Endodermal cell (in vitro differentiated cells): ENCODE data around the gene XXYLT1. TPM values are rescaled to one million over a fixed set of nuclear protein-coding genes. Genes with fewer than 3 reads are reported as not detected.

Experiments
- DNase-seq: peaks from one replicate; pipeline ENCODE4 v3.0.0-alpha.2; 2017
- H3K27ac ChIP-seq: 2 replicates; pipeline ENCODE4 v1.5.1; 2013; ENCODE audit warnings: mild to moderate bottlenecking, low read depth, low read length, moderate library complexity
- H3K27me3 ChIP-seq: 2 replicates; pipeline ENCODE4 v1.6.1; 2013; ENCODE audit warnings: mild to moderate bottlenecking, low read length, moderate library complexity; ENCODE audit not compliant: insufficient read depth, control insufficient read depth, poor library complexity, severe bottlenecking
- H3K36me3 ChIP-seq: 2 replicates; pipeline ENCODE4 v1.7.0; 2013; ENCODE audit warnings: mild to moderate bottlenecking, low read length, moderate library complexity; ENCODE audit not compliant: control insufficient read depth, insufficient read depth
- H3K4me1 ChIP-seq: one replicate; pipeline ENCODE4 v1.7.0; 2013; ENCODE audit warnings: low read length; ENCODE audit not compliant: control insufficient read depth, insufficient read depth
- H3K4me3 ChIP-seq: 2 replicates; pipeline ENCODE4 v1.5.1; 2013; ENCODE audit warnings: mild to moderate bottlenecking, low read length, moderate library complexity
- H3K9ac ChIP-seq: 2 replicates; pipeline ENCODE4 v1.6.1; 2013; ENCODE audit warnings: mild to moderate bottlenecking, low read length, moderate library complexity; ENCODE audit not compliant: poor library complexity, severe bottlenecking; ENCODE audit errors: extremely low read depth
- H3K9me3 ChIP-seq: 2 replicates; pipeline ENCODE4 v1.6.1; 2013; ENCODE audit warnings: mild to moderate bottlenecking, low read length, moderate library complexity; ENCODE audit not compliant: control insufficient read depth
- H3K27ac Mint-ChIP-seq: 2 replicates; pipeline ENCODE4 v1.8.0; 2020; ENCODE audit warnings: mixed read lengths
- H3K27me3 Mint-ChIP-seq: 2 replicates; pipeline ENCODE4 v1.8.0; 2021; ENCODE audit warnings: mild to moderate bottlenecking, mixed read lengths; ENCODE audit not compliant: insufficient read depth
- H3K36me3 Mint-ChIP-seq: 2 replicates; pipeline ENCODE4 v1.8.0; 2020; ENCODE audit warnings: low read depth, mixed read lengths
- H3K4me1 Mint-ChIP-seq: 2 replicates; pipeline ENCODE4 v1.8.0; 2020; ENCODE audit warnings: mixed read lengths
- H3K4me3 Mint-ChIP-seq: 2 replicates; pipeline ENCODE4 v1.8.0; 2020; ENCODE audit warnings: mild to moderate bottlenecking, moderate library complexity, mixed read lengths
- H3K9me3 Mint-ChIP-seq: 2 replicates; pipeline ENCODE4 v1.8.0; 2020; ENCODE audit warnings: mild to moderate bottlenecking, mixed read lengths
- CTCF ChIP-seq: fragments of 200-600 bp; sonication (generic); conservative IDR thresholded peaks from 2 replicates; pipeline ENCODE4 v1.5.0; 2021; ENCODE audit warnings: antibody characterized with exemption, mild to moderate bottlenecking
- WGBS, 2 experiments: methylation state at CpG; one replicate each; pipeline versions ENCODE4 v1.1.5 to v1.1.7; 2013; ENCODE audit warnings: missing lambda C conversion rate in 2 of 2, mixed read lengths in 1 of 2; ENCODE audit not compliant: insufficient coverage in 1 of 2, insufficient read length in 1 of 2; 5-methylcytosine and 5-hydroxymethylcytosine counted together
- total RNA-seq, 2 donors: library from RNA; stranded (reverse); fragmentation: NEBNext Ultra II Directional in 1 of 2; extraction: Animal tissue kit (Norgen Biotek cat#: 25700) in 1 of 2; gene quantifications; 2 replicates in 1 of 2; 3 replicates in 1 of 2; pipeline ENCODE4 v1.2.1, GENCODE V29; 2021

Gene XXYLT1
- total RNA-seq, 2 donors from 2014 or later = 35.5 to 38.3 TPM

- Mint-ChIP-seq H3K36me3 (peaks cover 61% of the 10 kb centered on the region), H3K4me3 (no peak overlapping the region), H3K9me3 (no peaks in the 10 kb centered on the region), H3K27me3 (no peaks in the 10 kb centered on the region), H3K4me1 (peaks cover 15% of the 10 kb centered on the region), H3K27ac (no peak overlapping the region)
- 89 to 96% methylated on average over 13 to 16 of the region's 16 CpGs for WGBS, 2 experiments
- H3K9me3 ChIP-seq = peaks cover 5% of the 10 kb centered on the region
- peaks cover 11% of the 10 kb centered on the region for H3K36me3 ChIP-seq
- TF ChIP-seq CTCF = no peak
- no peak overlapping the region for H3K27ac ChIP-seq
- no peak overlapping the region for H3K4me3 ChIP-seq
- peak; percentile 14 for DNase-seq
- no peak overlapping the region for H3K9ac ChIP-seq
- no peaks in the 10 kb centered on the region for H3K27me3 ChIP-seq
- no peaks in the 10 kb centered on the region for H3K4me1 ChIP-seq
Observed at GRCh38 chr3:195245531-195245951, 25.4 kb downstream of the XXYLT1 start.

GRCh38 chr3:195241592-195242355, 29.2 kb downstream of the XXYLT1 start:
- TF ChIP-seq CTCF = no peak
- H3K36me3 ChIP-seq = peaks cover 17% of the 10 kb centered on the region
- no peak overlapping the region for H3K9ac ChIP-seq
- no peaks in the 10 kb centered on the region for H3K27me3 Mint-ChIP-seq
- WGBS, 2 experiments = 89 to 92% methylated on average over 8 to 12 of the region's 12 CpGs
- H3K27ac ChIP-seq = no peak overlapping the region
- H3K4me1 Mint-ChIP-seq = peaks cover 15% of the 10 kb centered on the region
- no peak overlapping the region for H3K27ac Mint-ChIP-seq
- DNase-seq = peak; percentile 46
- H3K9me3 ChIP-seq = no peaks in the 10 kb centered on the region
- H3K4me3 Mint-ChIP-seq = no peak overlapping the region
- no peak overlapping the region for H3K4me3 ChIP-seq
- H3K27me3 ChIP-seq = no peaks in the 10 kb centered on the region
- H3K4me1 ChIP-seq = no peaks in the 10 kb centered on the region
- H3K36me3 Mint-ChIP-seq = peaks cover 49% of the 10 kb centered on the region
- peaks cover 6% of the 10 kb centered on the region for H3K9me3 Mint-ChIP-seq

- Mint-ChIP-seq H3K4me3 (no peak overlapping the region), H3K27me3 (no peaks in the 10 kb centered on the region), H3K36me3 (peaks cover 50% of the 10 kb centered on the region), H3K27ac (no peak overlapping the region), H3K9me3 (peaks cover 6% of the 10 kb centered on the region), H3K4me1 (peaks cover 15% of the 10 kb centered on the region)
- 91% methylated on average over 6 of the region's 6 CpGs; no CpG with 5 or more reads in 1 of the 2 experiments for WGBS, 2 experiments
- DNase-seq = peak; percentile 39
- Histone ChIP-seq H3K36me3 (peaks cover 13% of the 10 kb centered on the region), H3K9me3 (no peaks in the 10 kb centered on the region), H3K4me1 (no peaks in the 10 kb centered on the region), H3K27ac (no peak overlapping the region), H3K4me3 (no peak overlapping the region), H3K27me3 (no peaks in the 10 kb centered on the region), H3K9ac (no peak overlapping the region)
- no peak for TF ChIP-seq CTCF
Observed at GRCh38 chr3:195240939-195241338, 30.0 kb downstream of the XXYLT1 start.
